ENCODE data around the gene BMERB1.

DNA sequence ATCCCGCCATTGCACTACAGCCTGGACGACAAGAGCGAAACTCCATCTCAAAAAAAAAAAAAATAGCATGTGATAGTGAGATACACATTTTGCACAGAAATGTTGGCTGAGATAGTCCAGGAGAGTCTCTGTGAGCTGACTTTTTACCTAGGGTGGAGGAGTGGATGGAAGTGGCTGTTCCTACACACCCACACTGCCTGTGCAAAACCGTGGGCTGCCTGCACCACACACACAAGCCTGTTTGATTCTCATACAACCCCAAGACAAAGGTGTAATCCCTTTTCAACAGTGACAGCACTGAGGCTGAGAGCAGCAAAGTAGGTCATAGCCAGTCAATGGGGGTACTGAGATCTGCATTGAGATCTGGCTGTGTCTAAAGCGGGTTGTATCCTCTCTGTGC is 121.7 kb downstream of the BMERB1 start:
- TF ChIP-seq, protein P1, sequence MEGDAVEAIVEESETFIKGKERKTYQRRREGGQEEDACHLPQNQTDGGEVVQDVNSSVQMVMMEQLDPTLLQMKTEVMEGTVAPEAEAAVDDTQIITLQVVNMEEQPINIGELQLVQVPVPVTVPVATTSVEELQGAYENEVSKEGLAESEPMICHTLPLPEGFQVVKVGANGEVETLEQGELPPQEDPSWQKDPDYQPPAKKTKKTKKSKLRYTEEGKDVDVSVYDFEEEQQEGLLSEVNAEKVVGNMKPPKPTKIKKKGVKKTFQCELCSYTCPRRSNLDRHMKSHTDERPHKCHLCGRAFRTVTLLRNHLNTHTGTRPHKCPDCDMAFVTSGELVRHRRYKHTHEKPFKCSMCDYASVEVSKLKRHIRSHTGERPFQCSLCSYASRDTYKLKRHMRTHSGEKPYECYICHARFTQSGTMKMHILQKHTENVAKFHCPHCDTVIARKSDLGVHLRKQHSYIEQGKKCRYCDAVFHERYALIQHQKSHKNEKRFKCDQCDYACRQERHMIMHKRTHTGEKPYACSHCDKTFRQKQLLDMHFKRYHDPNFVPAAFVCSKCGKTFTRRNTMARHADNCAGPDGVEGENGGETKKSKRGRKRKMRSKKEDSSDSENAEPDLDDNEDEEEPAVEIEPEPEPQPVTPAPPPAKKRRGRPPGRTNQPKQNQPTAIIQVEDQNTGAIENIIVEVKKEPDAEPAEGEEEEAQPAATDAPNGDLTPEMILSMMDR (IDR thresholded peaks at IDR 0.05): no peak
- TF ChIP-seq CHD2 (IDR thresholded peaks at IDR 0.05; ENCODE audit: low read length, partially characterized antibody): no peak
- TF ChIP-seq TCF12 (IDR thresholded peaks at IDR 0.05): no peak
- TF ChIP-seq POLR2AphosphoS5 (IDR thresholded peaks at IDR 0.05; ENCODE audit: low read depth, low read length): no peak
- no peak for TF ChIP-seq YY1 (IDR thresholded peaks at IDR 0.05; ENCODE audit: low read depth)
- TF ChIP-seq, protein P2, sequence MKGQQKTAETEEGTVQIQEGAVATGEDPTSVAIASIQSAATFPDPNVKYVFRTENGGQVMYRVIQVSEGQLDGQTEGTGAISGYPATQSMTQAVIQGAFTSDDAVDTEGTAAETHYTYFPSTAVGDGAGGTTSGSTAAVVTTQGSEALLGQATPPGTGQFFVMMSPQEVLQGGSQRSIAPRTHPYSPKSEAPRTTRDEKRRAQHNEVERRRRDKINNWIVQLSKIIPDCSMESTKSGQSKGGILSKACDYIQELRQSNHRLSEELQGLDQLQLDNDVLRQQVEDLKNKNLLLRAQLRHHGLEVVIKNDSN (IDR thresholded peaks at IDR 0.05; ENCODE audit: borderline replicate concordance, low read depth): no peak
- no peak for TF ChIP-seq FOXM1 (IDR thresholded peaks at IDR 0.05; ENCODE audit: low read depth)
- no peak for TF ChIP-seq TAF1 (IDR thresholded peaks at IDR 0.05; ENCODE audit: borderline replicate concordance, low read depth, low read length)
- no peak for TF ChIP-seq SIN3A (IDR thresholded peaks at IDR 0.05; ENCODE audit: borderline replicate concordance, low read depth, low read length)
- no peak for TF ChIP-seq MEF2A (IDR thresholded peaks at IDR 0.05; ENCODE audit: borderline replicate concordance, low read depth)
- TF ChIP-seq RXRA (IDR thresholded peaks at IDR 0.05; ENCODE audit: borderline replicate concordance, low read depth): no peak
- TF ChIP-seq, protein P3, sequence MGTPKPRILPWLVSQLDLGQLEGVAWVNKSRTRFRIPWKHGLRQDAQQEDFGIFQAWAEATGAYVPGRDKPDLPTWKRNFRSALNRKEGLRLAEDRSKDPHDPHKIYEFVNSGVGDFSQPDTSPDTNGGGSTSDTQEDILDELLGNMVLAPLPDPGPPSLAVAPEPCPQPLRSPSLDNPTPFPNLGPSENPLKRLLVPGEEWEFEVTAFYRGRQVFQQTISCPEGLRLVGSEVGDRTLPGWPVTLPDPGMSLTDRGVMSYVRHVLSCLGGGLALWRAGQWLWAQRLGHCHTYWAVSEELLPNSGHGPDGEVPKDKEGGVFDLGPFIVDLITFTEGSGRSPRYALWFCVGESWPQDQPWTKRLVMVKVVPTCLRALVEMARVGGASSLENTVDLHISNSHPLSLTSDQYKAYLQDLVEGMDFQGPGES (IDR thresholded peaks at IDR 0.05; ENCODE audit: low read depth, low read length): no peak
